CD4-positive, alpha-beta T cell treated with Interleukin-6 for 4 hours (primary cell): ENCODE results near the gene SLC4A2.

Experiments
- DNase-seq: peaks from one replicate; pipeline ENCODE4 v3.0.0-alpha.2; 2020; ENCODE audit warnings: mixed read lengths

Gene SLC4A2

DNA sequence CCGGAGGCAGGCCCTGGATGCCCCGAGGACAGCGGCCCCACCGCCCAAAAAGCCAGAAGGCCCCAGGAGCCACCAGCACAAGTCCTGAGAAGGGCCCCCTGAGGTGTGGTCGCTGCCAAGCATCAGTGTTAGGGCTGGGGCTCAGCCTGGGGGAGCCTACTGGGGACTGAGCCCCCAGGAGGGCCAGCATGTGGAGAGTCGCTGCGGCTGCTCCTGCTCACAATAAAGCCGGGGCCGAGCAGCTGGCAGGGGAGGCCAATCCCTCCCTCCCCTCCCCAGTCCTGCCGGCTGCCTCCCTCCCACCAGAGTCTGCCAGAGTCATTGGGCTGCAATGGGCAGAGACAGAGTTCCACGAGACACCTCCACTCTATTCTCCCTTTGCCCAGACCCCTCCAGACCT, 14.1 kb upstream of the SLC4A2 start:
- no peak for DNase-seq

DNA sequence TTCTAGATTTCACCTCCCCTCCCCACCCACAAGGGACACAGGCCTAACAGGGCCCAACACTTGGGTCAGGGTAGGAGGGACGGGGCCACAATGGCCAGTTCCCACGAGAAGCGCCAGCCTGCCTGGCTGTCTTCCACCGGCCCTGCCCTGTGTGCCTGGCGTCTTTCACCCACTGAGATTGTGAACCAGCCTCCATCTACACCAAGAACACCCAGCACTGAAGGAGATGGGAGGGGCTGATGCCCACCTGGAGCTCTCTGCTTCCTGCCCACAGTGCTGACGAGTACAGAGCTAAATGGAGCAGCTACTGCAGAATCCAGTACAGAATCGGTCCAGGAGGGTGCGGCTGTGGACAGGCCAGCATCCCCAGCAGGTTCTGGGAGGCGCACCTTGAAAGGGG, 13.4 kb upstream of the SLC4A2 start:
- no peak for DNase-seq

DNA sequence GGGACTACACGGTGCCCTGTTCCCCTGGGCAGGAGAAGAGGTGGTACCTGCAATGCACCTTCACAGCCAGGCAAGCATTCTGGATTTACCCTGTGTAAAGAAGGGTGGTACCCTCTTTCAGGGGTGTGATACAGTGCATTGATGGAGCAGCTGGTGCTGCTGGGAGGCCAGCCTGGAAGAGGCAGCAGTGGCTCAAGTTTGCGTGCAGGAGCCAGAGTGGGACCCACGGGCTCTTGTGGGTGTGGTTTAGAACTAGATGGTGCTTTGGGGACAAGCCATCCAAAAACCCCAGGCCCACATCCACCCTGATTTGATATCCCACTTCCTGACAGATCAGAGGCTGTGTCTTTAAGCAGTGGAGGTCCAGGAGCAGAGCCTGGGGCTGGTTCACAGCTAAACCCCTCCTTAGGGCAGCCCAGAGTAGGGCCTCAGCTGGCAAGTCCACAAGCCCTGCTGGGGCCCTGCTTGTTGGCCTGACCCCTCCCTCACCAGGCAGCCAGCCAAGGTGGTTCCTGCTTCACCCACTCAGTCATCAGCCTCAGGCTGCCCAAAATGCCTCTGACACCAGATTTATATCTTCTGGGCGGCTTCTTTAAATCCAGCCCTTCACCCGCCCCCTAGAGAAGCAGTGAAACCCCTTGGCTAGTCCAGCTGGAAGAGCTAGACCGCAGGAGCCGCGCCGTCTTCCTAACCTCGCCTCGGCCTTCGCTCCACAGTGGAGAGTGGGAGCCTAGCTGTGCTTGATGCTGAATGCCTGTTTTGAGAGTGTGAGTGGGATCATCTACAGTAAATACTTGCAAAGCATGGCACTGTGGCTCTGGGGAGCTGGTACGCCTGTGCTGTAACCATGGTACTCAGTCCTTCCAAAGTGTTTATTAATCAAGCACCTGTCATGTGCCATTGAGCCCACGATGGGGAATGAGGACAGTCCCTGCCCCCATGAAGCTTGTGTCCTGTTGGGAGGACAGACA, 12.5 kb upstream of the SLC4A2 start:
- DNase-seq = no peak

DNA sequence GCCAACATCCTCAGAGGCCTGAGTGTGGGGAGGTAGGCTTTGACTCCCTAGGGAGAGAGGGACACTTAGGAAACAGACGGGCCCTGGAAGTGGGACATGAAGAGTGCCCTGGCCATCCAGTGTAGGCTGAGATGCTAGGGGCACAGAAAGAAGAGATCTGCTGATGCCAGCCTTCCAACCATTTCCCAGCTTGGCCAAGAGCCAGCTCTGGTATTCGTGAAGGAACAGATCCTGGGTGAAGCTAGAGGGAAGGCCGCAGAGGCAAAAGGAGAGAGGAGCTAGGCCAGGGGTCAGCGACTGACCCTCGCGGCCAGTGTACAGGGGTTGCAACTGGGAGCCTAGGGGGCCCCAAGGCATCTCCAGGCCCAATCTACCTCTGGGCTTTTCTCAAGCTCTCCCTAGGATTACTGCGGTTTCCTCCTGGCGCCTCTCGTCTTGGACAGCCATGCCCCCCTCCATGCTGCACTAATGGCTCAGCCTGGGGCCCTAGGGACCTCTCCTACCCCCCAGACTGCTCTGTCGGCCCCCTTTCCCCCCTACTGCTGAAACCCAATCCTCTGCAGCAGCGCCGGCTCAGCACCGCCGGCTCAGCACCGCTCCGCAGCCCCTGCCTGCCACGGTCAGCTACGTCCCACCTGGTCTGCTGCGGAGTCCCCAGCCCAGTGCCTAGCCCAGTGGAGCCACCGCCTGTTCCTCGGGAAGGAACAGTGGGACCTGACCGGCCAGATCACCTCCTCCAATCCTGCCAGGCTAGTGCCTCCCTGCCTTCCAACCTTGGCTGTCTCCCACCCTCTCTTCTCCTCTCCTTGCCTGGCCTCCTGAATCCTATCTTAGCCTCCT, 11.2 kb upstream of the SLC4A2 start, which contains the start of gene ASIC3:
TSS of gene ASIC3 (plus strand) at position 556 of the 840 bp plus-strand sequence. CDS start 355 bp downstream, outside the sequence.
- no peak for DNase-seq

DNA sequence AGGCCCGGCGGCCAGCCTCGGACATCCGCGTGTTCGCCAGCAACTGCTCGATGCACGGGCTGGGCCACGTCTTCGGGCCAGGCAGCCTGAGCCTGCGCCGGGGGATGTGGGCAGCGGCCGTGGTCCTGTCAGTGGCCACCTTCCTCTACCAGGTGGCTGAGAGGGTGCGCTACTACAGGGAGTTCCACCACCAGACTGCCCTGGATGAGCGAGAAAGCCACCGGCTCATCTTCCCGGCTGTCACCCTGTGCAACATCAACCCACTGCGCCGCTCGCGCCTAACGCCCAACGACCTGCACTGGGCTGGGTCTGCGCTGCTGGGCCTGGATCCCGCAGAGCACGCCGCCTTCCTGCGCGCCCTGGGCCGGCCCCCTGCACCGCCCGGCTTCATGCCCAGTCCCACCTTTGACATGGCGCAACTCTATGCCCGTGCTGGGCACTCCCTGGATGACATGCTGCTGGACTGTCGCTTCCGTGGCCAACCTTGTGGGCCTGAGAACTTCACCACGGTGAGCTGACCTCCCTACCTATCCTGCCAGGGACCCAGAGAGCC, 10.4 kb upstream of the SLC4A2 start:
- DNase-seq = no peak

DNA sequence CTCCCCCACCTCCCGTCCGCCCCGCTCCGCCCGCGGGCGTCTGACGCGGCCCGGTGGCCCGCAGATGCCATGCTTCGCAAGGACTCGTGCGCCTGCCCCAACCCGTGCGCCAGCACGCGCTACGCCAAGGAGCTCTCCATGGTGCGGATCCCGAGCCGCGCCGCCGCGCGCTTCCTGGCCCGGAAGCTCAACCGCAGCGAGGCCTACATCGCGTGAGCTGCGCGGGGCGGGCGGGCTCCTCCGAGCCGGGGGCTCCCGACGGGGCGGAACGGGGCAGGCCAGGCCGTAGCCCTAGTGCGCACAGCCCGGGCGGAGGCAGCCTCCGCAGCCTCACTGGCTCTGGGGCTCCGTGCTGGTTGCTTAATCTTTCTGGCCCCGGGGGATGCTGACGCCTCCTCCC, 8.3 kb upstream of the SLC4A2 start:
- peak; percentile 63 for DNase-seq

DNA sequence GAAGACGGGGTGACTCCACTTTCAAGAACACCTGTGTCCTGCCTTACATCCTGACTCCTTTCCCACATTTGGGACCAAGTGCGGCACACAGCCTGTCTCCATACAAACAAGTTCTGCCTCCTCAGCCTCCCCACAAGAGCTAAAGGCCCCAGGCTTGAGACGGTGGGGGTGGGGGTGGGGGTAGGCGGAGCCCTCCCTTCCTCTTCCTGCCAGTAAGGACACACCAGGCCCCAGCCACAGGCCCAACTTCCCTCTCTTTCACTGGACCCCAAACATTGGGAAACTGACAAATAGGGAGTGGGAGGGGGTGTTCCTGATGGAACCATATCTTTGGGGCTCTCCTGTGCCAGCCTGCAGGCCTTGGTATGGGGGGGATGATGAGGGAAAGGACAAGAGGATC, 6.3 kb upstream of the SLC4A2 start:
- DNase-seq = no peak

DNA sequence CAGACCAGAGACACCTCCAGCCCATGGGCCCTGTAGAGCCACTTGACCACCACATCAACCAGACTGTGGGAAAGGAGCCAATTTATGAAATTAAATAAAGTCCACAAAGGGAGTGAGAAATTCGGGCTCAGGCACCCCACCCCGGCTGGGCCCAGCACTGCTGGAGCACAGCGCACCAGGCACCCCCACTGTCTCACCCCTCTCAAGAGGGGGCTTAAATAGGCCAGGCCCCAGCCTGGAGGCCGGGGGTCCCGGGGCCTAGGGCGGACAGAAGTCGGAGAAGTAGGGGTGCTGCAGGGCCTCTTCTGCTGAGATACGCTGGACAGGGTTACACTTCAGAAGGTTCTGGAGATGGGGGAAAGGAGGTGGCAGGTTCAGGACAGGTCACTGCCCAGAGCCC, 5.6 kb upstream of the SLC4A2 start:
- no peak for DNase-seq

DNA sequence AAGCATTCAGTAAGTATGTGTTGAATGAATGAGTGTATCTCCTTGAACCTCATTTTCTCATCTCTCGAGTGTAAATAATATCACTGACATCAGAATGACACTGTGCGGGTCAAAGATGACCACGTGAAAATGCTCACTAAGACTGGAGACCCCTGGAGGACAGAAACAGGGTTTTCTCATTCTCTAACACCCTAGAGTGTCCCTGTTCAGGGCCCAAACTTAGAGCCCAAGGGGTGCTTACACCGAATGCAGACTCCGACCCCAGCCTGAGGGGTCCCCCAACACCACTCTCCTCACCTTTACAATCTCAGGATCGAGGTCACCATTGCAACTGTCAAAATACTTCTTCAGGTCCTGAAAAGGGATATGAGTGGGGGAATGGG, 3.1 kb upstream of the SLC4A2 start:
- DNase-seq = no peak

DNA sequence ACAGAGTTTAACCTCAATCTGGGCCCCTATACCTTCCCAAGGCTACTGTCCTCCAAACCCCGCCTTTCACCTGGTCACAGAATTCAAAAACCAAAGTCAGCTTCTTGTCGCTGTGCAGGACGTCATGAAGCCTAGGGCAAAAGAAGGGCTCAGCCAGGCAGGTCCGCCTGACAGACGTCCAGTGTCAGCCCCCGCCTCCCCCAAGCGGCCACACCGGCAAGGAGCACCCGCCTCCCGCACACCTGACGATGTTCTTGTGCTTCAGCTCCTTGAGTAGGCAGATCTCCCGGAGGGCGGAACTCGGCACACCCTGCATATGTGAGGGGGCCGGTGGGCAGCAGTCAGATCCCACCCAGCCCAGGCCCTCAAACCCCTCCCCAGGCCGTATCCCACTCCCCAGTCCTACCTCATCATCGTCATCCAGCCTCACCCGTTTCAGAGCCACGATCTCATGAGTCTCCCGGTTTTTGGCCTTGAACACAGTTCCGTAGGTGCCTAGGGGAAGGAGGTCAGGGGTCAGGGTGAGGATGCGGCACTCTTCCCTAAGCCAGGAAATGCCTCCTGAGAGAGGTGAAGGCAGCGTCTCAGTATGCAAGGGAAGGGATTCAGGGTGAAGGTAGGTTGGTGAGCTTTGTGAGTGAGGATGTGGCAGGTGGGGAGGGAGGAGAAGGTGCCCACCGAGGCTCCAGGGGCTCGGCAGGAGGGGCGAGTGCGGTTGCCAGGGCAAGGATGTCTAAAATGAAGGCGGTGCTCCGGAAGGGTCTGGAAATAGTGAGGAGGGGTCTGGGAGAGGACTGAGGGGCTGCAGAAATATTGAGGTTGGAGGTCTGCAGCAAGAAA, 2.5 kb upstream of the SLC4A2 start:
- no peak for DNase-seq

DNA sequence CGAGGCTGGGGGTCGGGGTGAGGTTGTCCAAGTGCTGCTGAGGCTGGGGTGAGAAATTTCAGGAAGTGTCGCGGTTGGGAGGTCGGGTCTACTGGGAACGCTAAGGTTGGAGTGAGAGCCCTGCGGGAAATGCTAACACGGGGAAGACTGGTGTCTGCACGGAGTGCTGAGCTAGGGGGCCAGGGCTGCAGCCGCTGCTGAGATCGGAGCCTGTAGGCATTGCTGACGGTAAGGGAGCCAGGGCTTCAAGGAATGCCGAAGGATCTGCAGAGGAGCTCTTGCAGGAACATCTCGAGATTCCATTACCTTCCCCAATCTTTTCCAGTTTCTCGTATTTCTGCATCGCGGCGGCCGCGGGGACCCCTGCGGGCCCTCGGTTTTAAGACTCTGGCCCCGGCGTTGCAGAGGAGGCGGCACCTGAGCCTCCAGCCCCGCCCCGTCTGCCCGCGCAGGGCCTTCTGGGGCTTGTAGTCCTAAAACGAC, 1.8 kb upstream of the SLC4A2 start, which contains the start of gene CDK5:
TSS of gene CDK5 (minus strand) at position 392 of the 483 bp plus-strand sequence. CDS start at position 343, 49 bp downstream.
- DNase-seq = no peak

DNA sequence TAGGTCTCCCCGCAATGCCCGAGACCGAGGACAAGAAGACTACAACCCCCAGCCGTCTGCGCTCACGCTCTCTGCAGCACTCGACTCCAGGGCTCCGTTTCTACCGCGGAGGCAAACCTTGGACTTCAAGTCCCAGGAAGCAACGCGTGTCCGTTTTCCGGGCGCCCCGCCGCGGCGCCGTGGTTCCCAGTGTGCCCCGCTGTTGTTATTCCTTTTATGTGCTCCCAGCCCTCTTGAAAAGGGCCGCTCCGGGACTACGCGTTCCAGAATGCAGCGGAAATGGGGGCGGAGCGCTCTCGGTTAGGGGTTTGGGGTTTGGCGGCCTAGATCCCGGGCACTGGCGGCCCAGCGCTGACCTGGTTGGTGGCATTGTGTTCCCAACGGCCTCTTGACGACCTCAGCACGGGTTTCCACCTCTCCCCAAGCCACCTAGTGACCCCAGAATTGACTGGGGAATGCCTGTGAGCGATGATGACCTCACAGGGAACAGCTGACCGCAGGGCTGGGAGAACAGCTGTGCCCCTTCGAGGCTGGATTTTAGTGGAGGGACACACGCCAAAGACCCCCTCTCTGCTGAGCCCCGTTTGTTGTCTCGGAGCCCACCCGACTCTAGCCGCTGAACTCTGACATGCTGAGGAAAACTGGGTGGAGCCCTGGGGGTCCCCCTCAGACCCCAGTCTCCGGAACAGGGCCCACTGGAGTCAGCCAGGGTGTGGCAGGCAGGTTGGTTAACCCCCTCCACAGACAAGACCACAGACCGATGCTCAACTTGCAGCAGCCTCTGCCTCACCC, 1.2 kb upstream of the SLC4A2 start:
- peak; percentile 98 for DNase-seq

DNA sequence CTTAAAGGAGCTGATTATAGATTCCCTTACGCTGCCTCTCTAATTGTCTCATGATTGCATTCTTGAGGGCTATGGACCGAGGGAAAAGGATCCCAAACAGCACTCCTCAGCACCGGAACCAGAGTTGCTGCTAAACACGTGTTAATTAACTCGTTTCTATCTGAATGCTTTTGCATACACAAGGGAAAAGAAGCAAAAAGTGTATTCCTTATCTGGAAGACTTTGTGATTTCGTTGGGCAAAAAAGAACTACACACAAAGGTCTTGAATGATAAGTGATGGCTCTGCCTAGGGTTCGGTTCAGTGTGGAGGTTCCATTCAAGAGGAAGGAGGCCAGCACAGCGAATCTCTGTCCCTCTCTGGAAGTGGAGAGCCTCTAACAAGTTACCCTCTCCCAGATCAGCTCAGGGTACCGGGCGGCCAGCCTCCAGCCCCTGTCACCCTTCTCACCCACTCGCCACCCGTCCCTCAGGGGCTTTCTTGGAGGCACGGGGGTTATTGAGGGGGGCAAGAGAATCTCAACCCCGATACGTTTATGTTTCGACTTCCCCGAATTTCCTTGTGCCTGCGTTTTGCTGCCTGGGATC, 515 bp upstream of the SLC4A2 start:
- no peak for DNase-seq

DNA sequence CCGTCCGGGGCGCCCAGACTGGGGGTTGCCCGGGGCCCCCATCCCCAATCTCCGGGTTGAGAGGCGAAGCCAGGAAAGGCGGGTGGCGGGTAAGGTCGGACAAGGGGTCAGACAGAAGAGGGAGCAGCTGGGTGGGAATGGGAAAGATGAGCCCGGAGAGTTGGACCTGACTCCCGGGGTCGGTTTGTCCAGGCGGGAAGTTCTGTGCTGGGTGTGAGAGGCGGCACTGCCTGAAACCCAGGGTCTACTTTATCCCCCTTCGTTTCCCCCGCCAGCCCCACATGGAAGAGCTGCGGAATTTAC, 675 bp downstream of the SLC4A2 start:
- DNase-seq = no peak

DNA sequence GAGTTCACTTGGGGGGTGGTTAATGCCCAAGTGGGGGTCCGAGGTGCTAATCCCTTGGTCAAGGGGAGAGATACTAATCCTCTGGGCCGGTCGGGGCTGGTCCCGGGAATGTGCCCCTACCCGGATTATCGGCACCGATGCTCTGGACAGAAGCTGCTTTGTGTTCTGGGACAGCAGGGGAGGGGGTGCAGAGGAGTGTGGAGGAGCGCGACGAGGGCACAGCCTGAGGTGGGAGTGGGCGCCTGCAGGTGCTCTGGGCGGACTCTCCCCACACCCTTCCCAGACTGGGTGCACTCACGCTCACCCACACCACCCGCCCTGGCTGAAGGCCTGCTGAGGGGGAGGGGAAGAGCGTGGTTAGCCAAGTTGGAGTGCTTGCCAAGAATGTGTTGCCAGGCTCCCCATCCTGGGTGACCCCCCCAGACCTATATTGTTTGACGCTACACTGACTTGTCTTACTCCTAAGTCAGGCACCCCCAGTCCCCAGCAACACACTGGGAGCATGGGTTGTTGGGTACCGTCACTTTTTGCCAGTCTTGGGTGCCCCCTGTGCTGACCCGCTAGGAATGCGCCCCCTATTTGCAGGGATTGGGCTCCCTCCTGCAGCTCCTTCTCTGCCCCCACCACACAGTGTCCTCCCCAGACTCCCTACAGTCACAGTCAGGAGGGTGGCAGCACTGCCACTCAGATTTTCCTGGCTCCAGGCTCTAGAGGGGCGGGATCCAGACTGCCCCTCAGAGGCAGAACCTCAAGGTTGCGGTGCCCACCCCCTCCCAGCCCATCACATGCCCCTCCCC, 1.2 kb downstream of the SLC4A2 start:
- no peak for DNase-seq

DNA sequence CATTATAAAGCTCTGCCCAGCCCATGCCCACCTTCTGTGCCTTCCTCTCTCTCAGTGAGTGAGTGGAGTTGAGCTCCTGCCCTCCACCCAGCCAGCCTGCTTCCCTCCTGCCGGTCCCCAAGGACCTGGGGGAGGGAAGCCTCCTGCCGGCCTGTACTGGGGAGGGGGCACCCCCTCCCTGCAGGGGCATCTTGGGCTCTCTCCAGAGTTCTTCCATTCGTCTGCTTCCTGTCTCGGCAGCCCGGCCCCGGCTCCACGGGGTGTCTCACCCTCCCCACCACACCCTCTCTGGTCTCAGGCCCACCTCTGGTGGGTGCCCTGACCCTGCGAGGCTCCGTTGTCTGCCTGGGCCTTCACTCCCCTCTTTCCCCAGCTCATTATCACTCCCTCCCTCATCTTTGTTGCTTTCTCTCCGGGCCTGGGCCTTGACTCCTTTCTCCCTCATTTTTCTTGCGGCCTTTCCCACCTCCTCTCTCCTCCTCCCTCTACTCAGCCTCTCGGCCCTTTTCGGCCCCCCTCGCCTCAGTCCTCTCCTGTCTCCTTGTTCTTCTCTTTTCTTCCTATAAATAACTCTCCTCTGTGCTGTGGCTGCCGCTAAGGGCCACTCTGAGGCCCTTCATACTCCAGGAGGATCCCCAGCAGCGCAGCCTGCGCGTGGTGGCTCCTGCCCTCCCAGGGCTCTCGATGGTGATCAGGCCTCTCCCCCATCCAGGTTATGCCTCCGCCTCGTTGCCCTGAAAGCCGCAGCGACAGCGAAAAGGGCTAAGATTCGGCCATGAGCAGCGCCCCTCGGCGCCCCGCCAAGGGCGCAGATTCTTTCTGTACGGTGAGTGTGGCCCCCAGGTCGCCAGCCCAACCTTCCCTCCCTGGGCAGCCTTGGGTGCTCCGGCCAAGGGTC, 2.1 kb downstream of the SLC4A2 start:
- DNase-seq = no peak

DNA sequence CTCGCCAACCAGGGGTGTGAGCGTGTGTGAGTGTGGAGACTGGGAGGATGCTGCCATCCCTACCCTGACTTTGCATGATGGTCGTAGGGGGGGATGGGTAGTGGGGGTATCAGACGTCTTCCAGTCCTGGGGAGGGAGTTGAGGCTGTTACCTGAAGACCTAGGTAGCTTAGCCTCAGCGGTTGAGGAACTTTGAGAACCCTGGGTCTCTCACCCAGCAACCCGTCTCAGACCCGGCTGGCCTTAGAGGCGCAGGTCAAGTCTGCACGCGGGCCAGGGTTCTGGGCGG, 2.7 kb downstream of the SLC4A2 start:
- no peak for DNase-seq

DNA sequence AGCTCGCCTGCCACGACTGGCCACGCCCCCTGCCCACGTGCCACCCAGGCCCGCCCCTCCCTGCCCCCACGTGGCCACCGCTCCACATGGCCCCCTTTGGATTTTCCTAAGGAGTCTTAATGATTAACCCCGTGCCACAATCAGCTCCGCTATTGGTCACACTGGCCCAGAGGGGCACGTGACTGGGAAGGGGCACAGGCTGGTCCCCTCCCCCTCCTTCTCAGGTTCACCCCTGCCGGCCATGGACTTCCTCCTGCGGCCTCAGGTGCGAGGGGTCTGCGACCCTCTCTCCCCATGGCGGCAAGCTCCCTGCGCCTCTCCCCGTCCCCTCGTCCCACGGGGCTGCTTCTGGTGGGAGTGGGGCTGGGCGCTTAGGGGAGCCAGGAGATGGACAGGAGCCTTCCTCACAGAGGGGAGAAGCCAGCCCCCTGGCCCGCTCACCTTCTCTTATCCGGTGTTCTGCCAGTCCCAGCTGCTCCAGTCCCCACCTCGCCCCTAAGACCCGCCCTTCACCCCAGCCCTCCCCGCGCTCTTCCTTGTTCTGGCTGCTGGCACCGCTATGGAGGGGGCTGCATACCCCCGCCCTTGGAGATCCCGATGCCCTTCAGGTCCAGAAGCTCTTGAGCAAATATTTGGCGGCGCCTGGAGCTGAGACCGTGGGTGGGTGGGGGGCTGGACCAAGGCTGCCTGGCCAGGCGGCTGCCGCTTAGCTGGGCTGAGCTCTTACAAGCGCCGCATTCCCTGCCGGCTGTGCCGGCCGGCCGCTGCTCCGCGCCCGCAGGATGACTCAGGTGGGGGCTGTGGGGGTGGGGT, 3.2 kb downstream of the SLC4A2 start:
- DNase-seq = no peak

DNA sequence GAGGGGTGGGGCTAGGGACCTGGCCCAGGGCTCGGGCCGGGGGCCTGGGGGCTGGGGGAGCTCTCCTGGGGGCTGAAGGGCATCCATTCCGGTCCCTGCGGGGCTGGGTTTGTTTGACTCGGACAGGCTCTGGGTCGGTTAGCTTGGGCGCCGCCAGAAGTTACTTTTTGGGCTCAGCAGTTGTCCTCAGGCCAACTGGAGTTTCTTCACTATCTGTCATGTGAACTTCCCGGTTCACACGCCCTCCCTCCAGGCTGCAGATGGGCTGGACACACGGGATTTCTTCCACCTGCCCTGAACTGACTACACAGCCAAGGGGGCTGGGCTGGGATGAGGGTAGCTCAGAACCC, 3.8 kb downstream of the SLC4A2 start:
- no peak for DNase-seq
